CD4-positive, alpha-beta T cell (primary cell): Measurements from ENCODE around the gene KRT20. TPM values are rescaled to one million over a fixed set of nuclear protein-coding genes. Genes with fewer than 3 reads are reported as not detected.
"Not testable (repeated sequence)": the region's sequence is repeated elsewhere in the genome, so short reads cannot be mapped to it uniquely, and the experiment has no call there.

Experiments used
- ATAC-seq: fragments of 200-7000 bp; cut with Tn5 transposase; one replicate; pipeline ENCODE4 v1.10.0; 2022; ENCODE audit warnings: mild to moderate bottlenecking; ENCODE audit not compliant: poor library complexity
- CTCF ChIA-PET: fragments of 350-600 bp; sonication (Branson Sonifier 250); formaldehyde crosslinking; loops from one replicate; lab custom pipeline; 2021; ENCODE audit warnings: antibody characterized with exemption, inconsistent platforms; lab: Charles Lee
- POLR2A ChIA-PET: fragments of 350-600 bp; sonication (Branson Sonifier 250); formaldehyde crosslinking; loops from one replicate; lab custom pipeline; 2021; ENCODE audit warnings: antibody characterized with exemption, inconsistent platforms; lab: Charles Lee
- DNase-seq, 14 experiments: peaks; one replicate each; pipeline ENCODE4 v3.0.0-alpha.2; 2013 to 2020; ENCODE audit warnings: mixed read lengths in 2 of 14
- H3K27ac ChIP-seq, 2 donors: one replicate each; pipeline versions ENCODE4 v1.5.1 to v1.7.0; 2013; ENCODE audit warnings: low read length in 2 of 2, low read depth in 1 of 2, mild to moderate bottlenecking in 1 of 2
- H3K27me3 ChIP-seq, 2 experiments: 1 replicate in 1 of 2; 2 replicates in 1 of 2; pipeline versions ENCODE4 v1.6.1 to v1.7.0; 2013; ENCODE audit warnings: low read length in 2 of 2, control low read depth in 1 of 2, mild to moderate bottlenecking in 1 of 2, moderate library complexity in 1 of 2; ENCODE audit not compliant: insufficient read depth in 2 of 2, control insufficient read depth in 1 of 2
- H3K36me3 ChIP-seq: one replicate; pipeline ENCODE4 v1.6.1; 2013; ENCODE audit warnings: low read length, control low read depth; ENCODE audit not compliant: insufficient read depth
- H3K4me1 ChIP-seq: one replicate; pipeline ENCODE4 v1.6.1; 2013; ENCODE audit warnings: low read length, control low read depth; ENCODE audit not compliant: insufficient read depth
- H3K4me3 ChIP-seq: one replicate; pipeline ENCODE4 v1.5.1; 2013; ENCODE audit warnings: mild to moderate bottlenecking, low read length, moderate library complexity
- H3K9me3 ChIP-seq, 2 experiments: 1 replicate in 1 of 2; 2 replicates in 1 of 2; pipeline versions ENCODE4 v1.6.1 to v1.7.0; 2013; ENCODE audit warnings: low read length in 2 of 2, mild to moderate bottlenecking in 2 of 2, control low read depth in 1 of 2, moderate library complexity in 1 of 2; ENCODE audit not compliant: control insufficient read depth in 1 of 2, insufficient read depth in 1 of 2
- H3K27ac Mint-ChIP-seq: one replicate; pipeline ENCODE4 v1.8.0; 2020; ENCODE audit warnings: mixed read lengths
- H3K27me3 Mint-ChIP-seq: one replicate; pipeline ENCODE4 v1.8.0; 2021; ENCODE audit warnings: mixed read lengths
- H3K36me3 Mint-ChIP-seq: one replicate; pipeline ENCODE4 v1.8.0; 2021; ENCODE audit warnings: low read depth, mixed read lengths
- H3K4me1 Mint-ChIP-seq: one replicate; pipeline ENCODE4 v1.8.0; 2021; ENCODE audit warnings: low read depth, mixed read lengths
- H3K4me3 Mint-ChIP-seq: one replicate; pipeline ENCODE4 v1.8.0; 2020; ENCODE audit warnings: mild to moderate bottlenecking, mixed read lengths
- H3K9me3 Mint-ChIP-seq: one replicate; pipeline ENCODE4 v1.8.0; 2020; ENCODE audit warnings: mixed read lengths
- CTCF ChIP-seq: fragments of 200-600 bp; IDR thresholded peaks from one replicate; pipeline ENCODE4 v1.8.0; 2022; ENCODE audit warnings: antibody characterized with exemption, mild to moderate bottlenecking
- intact Hi-C, 2 experiments: fragments of 100-400 bp; cut with DNase I in 1 of 2; cut with micrococcal nuclease in 1 of 2; formaldehyde crosslinking; loops; one replicate each; pipeline versions ENCODE4 v1.15.1 to v1.9.0; 2023 to 2025; cut with DNase I, micrococcal nuclease
- total RNA-seq, 174 experiments: library from RNA in 2 of 174; stranded (reverse) in 2 of 174; gene quantifications; one replicate each; pipeline ENCODE4 v1.2.3 and lab custom pipeline; 2021 to 2026

The KRT20 gene
- total RNA-seq, 2 experiments from 2014 or later: not detected

GRCh38 chr17:40859536-40859935 is 25.5 kb downstream of the KRT20 start:
- H3K9me3 ChIP-seq: no peaks in the 10 kb centered on the region
- TF ChIP-seq CTCF: no peak
- ChIA-PET POLR2A (interaction anchor here (1.0 kb wide), 1 partner anchor 12 kb away, joined by 3 read pairs; no protein-coding TSS in a partner anchor), CTCF (no interaction called here)
- Mint-ChIP-seq H3K27ac (no peak overlapping the region), H3K36me3 (no peaks in the 10 kb centered on the region), H3K9me3 (no peaks in the 10 kb centered on the region), H3K4me3 (no peak overlapping the region), H3K4me1 (peaks cover 4% of the 10 kb centered on the region), H3K27me3 (peaks cover 19% of the 10 kb centered on the region)
- no peaks in the 10 kb centered on the region for H3K36me3 ChIP-seq
- peaks cover 0 to 5% of the 10 kb centered on the region in 2 experiments for H3K27me3 ChIP-seq
- DNase-seq (no peak), ATAC-seq (no peak)
- no peak overlapping the region for H3K27ac ChIP-seq
- no peaks in the 10 kb centered on the region for H3K4me1 ChIP-seq
- intact Hi-C loops: loop anchor here (5.0 kb wide), 3 partner anchors 57 to 788 kb away; no protein-coding TSS in a partner anchor
- no peak overlapping the region for H3K4me3 ChIP-seq

DNA sequence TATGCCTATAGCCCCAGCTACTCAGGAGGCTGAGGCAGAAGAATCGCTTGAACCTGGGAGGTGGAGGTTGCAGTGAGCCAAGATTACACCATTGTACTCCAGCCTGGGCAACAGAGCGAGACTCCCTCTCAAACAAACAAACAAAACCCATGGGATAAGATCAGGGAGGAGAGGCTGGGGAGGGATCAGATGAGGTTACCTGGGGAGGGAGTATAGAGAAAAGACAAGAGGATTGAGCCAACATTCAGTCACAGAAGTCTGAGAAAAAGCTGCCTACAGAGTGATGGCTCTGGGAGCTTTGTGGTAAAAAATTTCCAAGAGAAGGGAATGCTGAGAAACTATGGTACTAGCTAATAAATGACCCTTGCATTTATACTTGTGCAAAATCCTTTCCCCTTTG is 26.4 kb downstream of the KRT20 start:
- peaks cover 21% of the 10 kb centered on the region for H3K27me3 Mint-ChIP-seq
- DNase-seq, H3K36me3 Mint-ChIP-seq, POLR2A ChIA-PET, H3K4me3 Mint-ChIP-seq, H3K27ac Mint-ChIP-seq, ATAC-seq, H3K4me3 ChIP-seq, H3K36me3 ChIP-seq, H3K9me3 ChIP-seq, H3K9me3 Mint-ChIP-seq, CTCF ChIA-PET, H3K27ac ChIP-seq, H3K27me3 ChIP-seq, H3K4me1 Mint-ChIP-seq, H3K4me1 ChIP-seq: not testable (repeated sequence)
- intact Hi-C loops: loop anchor here (5.0 kb wide), 3 partner anchors 56 to 789 kb away; no protein-coding TSS in a partner anchor

- Histone ChIP-seq H3K4me3 (no peak overlapping the region), H3K27ac (no peak overlapping the region), H3K36me3 (no peaks in the 10 kb centered on the region), H3K27me3 (no peaks in the 10 kb centered on the region), H3K9me3 (no peaks in the 10 kb centered on the region), H3K4me1 (no peaks in the 10 kb centered on the region)
- DNase-seq: no peak
- H3K9me3 Mint-ChIP-seq: no peaks in the 10 kb centered on the region
- CTCF ChIA-PET: interaction anchor here (1.0 to 3.9 kb wide), 7 partner anchors 10 to 839 kb away, joined by 3 to 44 read pairs (median 12); partner anchors contain the start of gene KRT12
- no peak overlapping the region for H3K4me3 Mint-ChIP-seq
- intact Hi-C loops: loop anchor here (1.0 to 5.0 kb wide), 6 partner anchors 55 to 809 kb away; no protein-coding TSS in a partner anchor
- H3K27me3 Mint-ChIP-seq: peaks cover 22% of the 10 kb centered on the region
- no peak for TF ChIP-seq CTCF
- ATAC-seq: no peak
- POLR2A ChIA-PET: interaction anchor here (1.0 to 2.2 kb wide), 5 partner anchors 39 to 831 kb away, joined by 3 to 15 read pairs (median 5); partner anchors contain the start of gene EIF1
- H3K4me1 Mint-ChIP-seq: peaks cover 4% of the 10 kb centered on the region
- no peaks in the 10 kb centered on the region for H3K36me3 Mint-ChIP-seq
- no peak overlapping the region for H3K27ac Mint-ChIP-seq
These were observed 27.5 kb downstream of the KRT20 start for GRCh38 chr17:40857535-40857934.
